Psoas muscle (tissue), 7 donors: Measurements from ENCODE around the gene SPDYE2B. TPM values are rescaled to one million over a fixed set of nuclear protein-coding genes. Genes with fewer than 3 reads are reported as not detected.

Experiments used
- polyA plus RNA-seq, 3 donors: library from polyadenylated mRNA; stranded (reverse); fragments of 200-250 nt; gene quantifications; one replicate each; pipeline ENCODE4 v1.2.3, GENCODE V29; 2013
- total RNA-seq, 4 donors: library from RNA; stranded (reverse); fragmentation: NEBNext Ultra II Directional in 2 of 4; extraction: Animal tissue kit (Norgen Biotek cat#: 25700) in 2 of 4; gene quantifications; one replicate each; pipeline versions ENCODE4 v1.2.1 to v1.2.4, GENCODE V29; 2021 to 2023
- donor health status: healthy with polysubstance abuse.
- donor health status: DM: no; HTN: no; CAD: no; lungs with moderate emphysema.
- donor health status: Bipolar disorder and iron deficiency.
- donor health status: healthy.
- donor health status: DM: no; HTN: no; CAD: no.
- donor health status: DM: no; HTN: no; CAD: no.
- donor health status: DM: yes; HTN: yes; CAD: no.

SPDYE2B gene
- total and polyA plus RNA-seq, 7 donors: not detected

Other genes with a start within 250 kb of the SPDYE2B start
- gene ORAI2, start 216.7 kb upstream of the SPDYE2B start, total RNA-seq: 1 to 10 TPM; 1.9 to 4.4 (median 2.9) TPM
- 1 to 10 TPM; 1.3 to 3.6 (median 1.5) TPM for gene ORAI2, start 216.7 kb upstream of the SPDYE2B start, polyA plus RNA-seq
- 1 to 10 TPM; 2.7 to 8.2 (median 6.5) TPM for gene ALKBH4, start 185.5 kb upstream of the SPDYE2B start, total RNA-seq
- 10 to 100 TPM in 1 of 3 donors, 1 to 10 TPM in 2; 8.4 to 11.1 (median 8.6) TPM for gene ALKBH4, start 185.5 kb upstream of the SPDYE2B start, polyA plus RNA-seq
- 10 to 100 TPM; 10.4 to 15.6 (median 12.5) TPM for gene LRWD1, start 185.3 kb upstream of the SPDYE2B start, total RNA-seq
- gene LRWD1, start 185.3 kb upstream of the SPDYE2B start, polyA plus RNA-seq: 10 to 100 TPM; 19.6 to 40.9 (median 27.2) TPM
- 100 to 1,000 TPM in 1 of 4 donors, 10 to 100 TPM in 3; 55.9 to 101 (median 68.2) TPM for gene POLR2J, start 171.4 kb upstream of the SPDYE2B start, total RNA-seq
- 100 to 1,000 TPM; 115 to 229 (median 166) TPM for gene POLR2J, start 171.4 kb upstream of the SPDYE2B start, polyA plus RNA-seq
- 100 to 1,000 TPM in 1 of 4 donors, 10 to 100 TPM in 3; 85.1 to 139 (median 88.8) TPM for gene RASA4B, start 132.5 kb upstream of the SPDYE2B start, total RNA-seq
- gene RASA4B, start 132.5 kb upstream of the SPDYE2B start, polyA plus RNA-seq: 100 to 1,000 TPM in 1 of 3 donors, 10 to 100 TPM in 2; 29.5 to 116 (median 49.0) TPM
- 10 to 100 TPM in 1 of 4 donors, 1 to 10 TPM in 3; 1.7 to 11.1 (median 4.3) TPM for gene UPK3BL2, start 106.6 kb upstream of the SPDYE2B start, total RNA-seq
- gene UPK3BL2, start 106.6 kb upstream of the SPDYE2B start, polyA plus RNA-seq: 1 to 10 TPM in 2 of 3 donors, under 1 TPM in 1; 0.88 to 6.2 (median 2.4) TPM
- not detected for gene SPDYE2, start 99.1 kb upstream of the SPDYE2B start, total RNA-seq
- gene SPDYE2, start 99.1 kb upstream of the SPDYE2B start, polyA plus RNA-seq: under 1 TPM; 0.05 to 0.13 (median 0.10) TPM
- 10 to 100 TPM in 2 of 4 donors, 1 to 10 TPM in 2; 9.3 to 14.6 (median 11.1) TPM for gene POLR2J3, start 77.7 kb upstream of the SPDYE2B start, total RNA-seq
- gene POLR2J3, start 77.7 kb upstream of the SPDYE2B start, polyA plus RNA-seq: 10 to 100 TPM; 35.4 to 85.3 (median 46.0) TPM
- 100 to 1,000 TPM; 185 to 266 (median 193) TPM for gene RASA4, start 33.6 kb upstream of the SPDYE2B start, total RNA-seq
- gene RASA4, start 33.6 kb upstream of the SPDYE2B start, polyA plus RNA-seq: 100 to 1,000 TPM in 2 of 3 donors, 10 to 100 TPM in 1; 83.1 to 270 (median 107) TPM
- gene UPK3BL1, start 7.5 kb upstream of the SPDYE2B start, total RNA-seq: 1 to 10 TPM; 1.9 to 8.0 (median 6.8) TPM
- gene UPK3BL1, start 7.5 kb upstream of the SPDYE2B start, polyA plus RNA-seq: 10 to 100 TPM; 11.7 to 18.3 (median 14.6) TPM
- gene POLR2J2, start 21.3 kb downstream of the SPDYE2B start, total RNA-seq: 1 to 10 TPM; 1.4 to 5.0 (median 3.3) TPM
- gene POLR2J2, start 21.3 kb downstream of the SPDYE2B start, polyA plus RNA-seq: 1 to 10 TPM; 1.3 to 1.9 (median 1.6) TPM
- 1 to 10 TPM; 6.7 to 9.6 (median 8.6) TPM for gene FAM185A, start 98.7 kb downstream of the SPDYE2B start, total RNA-seq
- gene FAM185A, start 98.7 kb downstream of the SPDYE2B start, polyA plus RNA-seq: 10 to 100 TPM in 1 of 3 donors, 1 to 10 TPM in 2; 5.2 to 11.1 (median 5.4) TPM